Liver (tissue), 9 donors: ENCODE data around the gene SOCS2. TPM values are rescaled to one million over a fixed set of nuclear protein-coding genes. Genes with fewer than 3 reads are reported as not detected.

Experiments used
- DNase-seq: peaks from one replicate; pipeline ENCODE4 v3.0.0-alpha.2; 2017; ENCODE audit warnings: low spot score
- H3K27ac ChIP-seq, 2 donors: one replicate each; pipeline ENCODE4 v1.7.0; 2013; ENCODE audit warnings: inconsistent platforms in 2 of 2, low read length in 2 of 2, control low read depth in 1 of 2, low read depth in 1 of 2, mild to moderate bottlenecking in 1 of 2
- H3K27me3 ChIP-seq, 4 donors: one replicate each; pipeline versions ENCODE4 v1.6.1 to v1.7.0; 2013; ENCODE audit warnings: low read length in 3 of 4, inconsistent platforms in 1 of 4, mild to moderate bottlenecking in 1 of 4, moderate library complexity in 1 of 4; ENCODE audit not compliant: control insufficient read depth in 4 of 4, insufficient read depth in 4 of 4
- H3K36me3 ChIP-seq, 4 donors: one replicate each; pipeline versions ENCODE4 v1.6.1 to v1.7.0; 2013; ENCODE audit warnings: low read length in 3 of 4, mild to moderate bottlenecking in 3 of 4, low read depth in 1 of 4, moderate library complexity in 1 of 4; ENCODE audit not compliant: control insufficient read depth in 4 of 4, insufficient read depth in 3 of 4
- H3K4me1 ChIP-seq, 4 donors: one replicate each; pipeline versions ENCODE4 v1.6.1 to v1.7.0; 2013; ENCODE audit warnings: low read length in 3 of 4, mild to moderate bottlenecking in 3 of 4, moderate library complexity in 1 of 4; ENCODE audit not compliant: control insufficient read depth in 4 of 4, insufficient read depth in 4 of 4
- H3K4me3 ChIP-seq, 3 donors: one replicate each; pipeline versions ENCODE4 v1.6.1 to v1.7.0; 2013; ENCODE audit warnings: low read length in 3 of 3, control low read depth in 1 of 3, low read depth in 1 of 3, mild to moderate bottlenecking in 1 of 3
- H3K9ac ChIP-seq, 2 donors: one replicate each; pipeline ENCODE4 v1.7.0; 2013; ENCODE audit warnings: low read length in 2 of 2, mild to moderate bottlenecking in 2 of 2, moderate library complexity in 2 of 2, control low read depth in 1 of 2, low read depth in 1 of 2
- H3K9me3 ChIP-seq, 4 donors: one replicate each; pipeline versions ENCODE4 v1.6.1 to v1.7.0; 2013; ENCODE audit warnings: low read length in 3 of 4; ENCODE audit not compliant: control insufficient read depth in 4 of 4
- ATF3 ChIP-seq: IDR thresholded peaks from 2 replicates; pipeline ENCODE4 v1.6.1; 2016; ENCODE audit warnings: antibody characterized with exemption
- CTCF ChIP-seq: fragments of 150-350 bp; IDR thresholded peaks from 2 replicates; pipeline ENCODE4 v1.5.1; 2017; ENCODE audit warnings: improper control_type of control experiment, low read depth, low read length; ENCODE audit not compliant: missing input control
- EGR1 ChIP-seq, 2 donors: IDR thresholded peaks; 2 replicates each; pipeline ENCODE4 v1.6.1; 2016 to 2018; ENCODE audit warnings: antibody characterized with exemption in 2 of 2, low read depth in 2 of 2
- FOXA1 ChIP-seq: IDR thresholded peaks from 2 replicates; pipeline ENCODE4 v1.6.1; 2016; ENCODE audit warnings: antibody characterized with exemption
- FOXA2 ChIP-seq: IDR thresholded peaks from 2 replicates; pipeline ENCODE4 v1.6.1; 2016; ENCODE audit warnings: antibody characterized with exemption
- GABPA ChIP-seq, 2 donors: IDR thresholded peaks in 1 of 2; conservative IDR thresholded peaks in 1 of 2; 2 replicates each; pipeline ENCODE4 v1.6.1; 2016; ENCODE audit warnings: antibody characterized with exemption in 2 of 2, mild to moderate bottlenecking in 1 of 2, moderate library complexity in 1 of 2
- HNF4A ChIP-seq, 2 donors: conservative IDR thresholded peaks; 2 replicates each; pipeline ENCODE4 v1.6.1; 2016; ENCODE audit warnings: antibody characterized with exemption in 2 of 2, mild to moderate bottlenecking in 2 of 2
- JUND ChIP-seq, 2 donors: IDR thresholded peaks; 2 replicates each; pipeline ENCODE4 v1.6.1; 2016; ENCODE audit warnings: antibody characterized with exemption in 2 of 2
- MAX ChIP-seq: IDR thresholded peaks from 2 replicates; pipeline ENCODE4 v1.6.1; 2016; ENCODE audit warnings: antibody characterized with exemption
- NR2F2 ChIP-seq: IDR thresholded peaks from 2 replicates; pipeline ENCODE4 v1.6.1; 2016; ENCODE audit warnings: antibody characterized with exemption
- RAD21 ChIP-seq, 2 donors: IDR thresholded peaks; 2 replicates each; pipeline ENCODE4 v1.6.1; 2016; ENCODE audit warnings: antibody characterized with exemption in 2 of 2, mild to moderate bottlenecking in 2 of 2
- REST ChIP-seq: IDR thresholded peaks from 2 replicates; pipeline ENCODE4 v1.6.1; 2016; ENCODE audit warnings: antibody characterized with exemption, mild to moderate bottlenecking
- RXRA ChIP-seq, 2 donors: IDR thresholded peaks; 2 replicates each; pipeline ENCODE4 v1.6.1; 2017 to 2018; ENCODE audit warnings: antibody characterized with exemption in 2 of 2, mild to moderate bottlenecking in 1 of 2
- TAF1 ChIP-seq: conservative IDR thresholded peaks from 2 replicates; pipeline ENCODE4 v1.6.1; 2016; ENCODE audit warnings: antibody characterized with exemption, mild to moderate bottlenecking
- YY1 ChIP-seq: IDR thresholded peaks from 2 replicates; pipeline ENCODE4 v1.6.1; 2016; ENCODE audit warnings: antibody characterized with exemption, mild to moderate bottlenecking
- ZBTB33 ChIP-seq: IDR thresholded peaks from 2 replicates; pipeline ENCODE4 v1.6.1; 2016; ENCODE audit warnings: antibody characterized with exemption
- WGBS: extraction: QIAGEN DNeasy Blood & Tissue Kit; methylation state at CpG from one replicate; pipeline ENCODE4 v1.1.7; 2013; 5-methylcytosine and 5-hydroxymethylcytosine counted together
- polyA plus RNA-seq, 2 donors: library from polyadenylated mRNA; stranded (reverse) in 1 of 2; unstranded in 1 of 2; fragments of 200-250 nt in 1 of 2; fragments of >200 nt in 1 of 2; fragmentation: Nextera tagmentation in 1 of 2; extraction: Ambion mirVana in 1 of 2; gene quantifications; one replicate each; pipeline versions ENCODE4 v1.2.1 to v1.2.3, GENCODE V29; 2013 to 2015
- total RNA-seq, 2 donors: library from RNA; depleted of rRNA; stranded (reverse); fragments of >200 nt; gene quantifications; one replicate each; pipeline ENCODE4 v1.2.3, GENCODE V29; 2014
- donor health status: healthy.
- donor health status: healthy.
- donor health status: healthy.
- donor health status: healthy.
- donor health status: healthy.

Gene SOCS2
- total and polyA plus RNA-seq, 4 donors, result 7.0 to 66.3 (median 34.4) TPM

- Histone ChIP-seq H3K9me3 (no peaks in the 10 kb centered on the region), H3K4me3 (no peak overlapping the region), H3K9ac (no peak overlapping the region), H3K27me3 (no peaks in the 10 kb centered on the region), H3K4me1 (peaks cover 0 to 2% (median 0%) of the 10 kb centered on the region in 4 donors), H3K27ac (no peak overlapping the region), H3K36me3 (peaks cover 0 to 20% (median 2%) of the 10 kb centered on the region in 4 donors)
- no peak for TF ChIP-seq TAF1
- TF ChIP-seq GABPA (IDR thresholded peaks at IDR 0.05 in 1 of 2, conservative IDR thresholded peaks at IDR 0.05 in 1 of 2), result no peak
- no peak for TF ChIP-seq CTCF
- TF ChIP-seq NR2F2, result no peak
- no peak for TF ChIP-seq YY1
- TF ChIP-seq JUND (IDR thresholded peaks at IDR 0.05), result no peak
- no peak for TF ChIP-seq FOXA2
- no peak for TF ChIP-seq MAX
- TF ChIP-seq FOXA1, result no peak
- TF ChIP-seq REST, result no peak
- TF ChIP-seq HNF4A (conservative IDR thresholded peaks at IDR 0.05), result no peak
- TF ChIP-seq ZBTB33, result no peak
- TF ChIP-seq ATF3, result no peak
- TF ChIP-seq EGR1 (IDR thresholded peaks at IDR 0.05; ENCODE audit: low read depth in 2 of 2), result no peak
- no peak for TF ChIP-seq RAD21 (IDR thresholded peaks at IDR 0.05)
- TF ChIP-seq RXRA (IDR thresholded peaks at IDR 0.05), result no peak
- WGBS, result 98% methylated on average over 8 of the region's 8 CpGs
- DNase-seq, result no peak
Observed at GRCh38 chr12:93582351-93582750, 9.9 kb downstream of the SOCS2 start.
